Colonic mucosa (tissue), 4 donors: ENCODE measurements around the gene BCAS1. TPM values are rescaled to one million over a fixed set of nuclear protein-coding genes. Genes with fewer than 3 reads are reported as not detected.

Experiments used
- DNase-seq: peaks from one replicate; pipeline ENCODE4 v3.0.0-alpha.2; 2020
- H3K27ac ChIP-seq: fragments of 200-600 bp; one replicate; pipeline ENCODE4 v1.8.0; 2021
- H3K27me3 ChIP-seq: fragments of 200-600 bp; one replicate; pipeline ENCODE4 v1.8.0; 2021
- H3K36me3 ChIP-seq: fragments of 200-600 bp; one replicate; pipeline ENCODE4 v1.8.0; 2021
- H3K4me1 ChIP-seq: fragments of 200-600 bp; one replicate; pipeline ENCODE4 v1.8.0; 2021; ENCODE audit warnings: mild to moderate bottlenecking
- H3K4me3 ChIP-seq: fragments of 200-600 bp; one replicate; pipeline ENCODE4 v1.8.0; 2021
- H3K9ac ChIP-seq, 2 donors: one replicate each; pipeline ENCODE4 v1.7.0; 2013; ENCODE audit warnings: control low read depth in 2 of 2, low read depth in 2 of 2, low read length in 2 of 2
- H3K9me3 ChIP-seq: fragments of 200-600 bp; one replicate; pipeline ENCODE4 v1.8.0; 2021
- intact Hi-C: fragments of 100-400 bp; cut with DNase I; formaldehyde crosslinking; loops from one replicate; pipeline ENCODE4 v1.14.1; 2022
- total RNA-seq, 2 donors: library from RNA; stranded (reverse); fragmentation: NEBNext Ultra II Directional in 1 of 2; extraction: Animal tissue kit (Norgen Biotek cat#: 25700) in 1 of 2; gene quantifications; one replicate each; pipeline ENCODE4 v1.2.1, GENCODE V29; 2021
- TF ChIP-seq, protein P1 (sequence below): fragments of 200-600 bp; IDR thresholded peaks from one replicate; pipeline ENCODE4 v1.8.0; 2022; ENCODE audit warnings: antibody characterized with exemption, mild to moderate bottlenecking
- donor health status: healthy.
- donor health status: DM: no; HTN: no; CAD: no.
- donor health status: DM: no; HTN: no; CAD: no.

BCAS1 gene
- total RNA-seq, 2 donors from 2014 or later: 67.9 to 154 TPM

DNA sequence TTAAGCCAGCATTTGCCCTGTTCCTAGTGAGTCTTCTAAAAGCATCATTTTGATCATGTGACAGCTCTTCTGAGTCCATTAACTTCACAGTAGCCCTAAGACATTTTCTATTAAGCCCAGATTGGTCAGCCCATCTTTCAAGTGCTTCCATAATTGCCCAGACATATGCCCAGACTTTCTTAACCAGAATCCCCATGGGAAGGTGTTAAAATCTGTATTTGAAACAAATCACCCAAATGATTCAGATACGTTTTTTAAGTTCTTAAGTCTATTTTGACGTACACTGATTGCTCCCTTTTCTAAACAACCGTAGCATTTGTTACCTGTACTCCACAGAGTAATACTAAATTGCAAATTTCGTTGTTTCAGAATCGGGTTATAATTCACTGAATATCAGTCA, 89.3 kb downstream of the BCAS1 start:
- H3K9ac ChIP-seq: no peak overlapping the region
- H3K4me3 ChIP-seq: no peak overlapping the region
- TF ChIP-seq, protein P1, sequence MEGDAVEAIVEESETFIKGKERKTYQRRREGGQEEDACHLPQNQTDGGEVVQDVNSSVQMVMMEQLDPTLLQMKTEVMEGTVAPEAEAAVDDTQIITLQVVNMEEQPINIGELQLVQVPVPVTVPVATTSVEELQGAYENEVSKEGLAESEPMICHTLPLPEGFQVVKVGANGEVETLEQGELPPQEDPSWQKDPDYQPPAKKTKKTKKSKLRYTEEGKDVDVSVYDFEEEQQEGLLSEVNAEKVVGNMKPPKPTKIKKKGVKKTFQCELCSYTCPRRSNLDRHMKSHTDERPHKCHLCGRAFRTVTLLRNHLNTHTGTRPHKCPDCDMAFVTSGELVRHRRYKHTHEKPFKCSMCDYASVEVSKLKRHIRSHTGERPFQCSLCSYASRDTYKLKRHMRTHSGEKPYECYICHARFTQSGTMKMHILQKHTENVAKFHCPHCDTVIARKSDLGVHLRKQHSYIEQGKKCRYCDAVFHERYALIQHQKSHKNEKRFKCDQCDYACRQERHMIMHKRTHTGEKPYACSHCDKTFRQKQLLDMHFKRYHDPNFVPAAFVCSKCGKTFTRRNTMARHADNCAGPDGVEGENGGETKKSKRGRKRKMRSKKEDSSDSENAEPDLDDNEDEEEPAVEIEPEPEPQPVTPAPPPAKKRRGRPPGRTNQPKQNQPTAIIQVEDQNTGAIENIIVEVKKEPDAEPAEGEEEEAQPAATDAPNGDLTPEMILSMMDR: no peak
- no peak overlapping the region for H3K27ac ChIP-seq
- H3K9me3 ChIP-seq: no peaks in the 10 kb centered on the region
- H3K27me3 ChIP-seq: no peaks in the 10 kb centered on the region
- H3K36me3 ChIP-seq: no peaks in the 10 kb centered on the region
- no peaks in the 10 kb centered on the region for H3K4me1 ChIP-seq
- intact Hi-C loops: no loop called here
- DNase-seq: no peak

DNA sequence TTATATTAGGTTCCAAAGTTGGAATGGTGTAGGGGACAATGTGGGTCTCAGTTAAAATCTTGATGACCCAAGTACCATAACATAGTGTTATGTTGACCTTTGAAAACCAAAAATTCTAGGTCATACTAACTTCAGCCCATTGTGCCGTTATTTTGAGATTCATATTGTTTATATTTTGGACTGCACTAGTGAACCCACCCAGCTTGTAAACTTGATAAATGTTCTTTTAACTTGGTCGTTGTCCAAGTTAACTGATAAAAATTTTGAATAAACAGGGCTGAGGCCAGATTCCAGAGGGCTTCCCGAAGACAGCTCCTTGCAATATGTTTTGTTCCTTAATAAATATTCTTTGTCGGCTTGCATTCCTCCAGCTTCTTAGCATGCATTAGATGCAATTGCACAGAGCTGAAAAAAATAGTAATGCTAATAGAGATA, 90.3 kb downstream of the BCAS1 start:
- H3K36me3 ChIP-seq: no peaks in the 10 kb centered on the region
- intact Hi-C loops: no loop called here
- H3K9me3 ChIP-seq: no peaks in the 10 kb centered on the region
- no peak overlapping the region for H3K27ac ChIP-seq
- TF ChIP-seq, protein P1: no peak
- no peaks in the 10 kb centered on the region for H3K4me1 ChIP-seq
- DNase-seq: no peak
- no peak overlapping the region for H3K9ac ChIP-seq
- no peaks in the 10 kb centered on the region for H3K27me3 ChIP-seq
- H3K4me3 ChIP-seq: no peak overlapping the region

DNA sequence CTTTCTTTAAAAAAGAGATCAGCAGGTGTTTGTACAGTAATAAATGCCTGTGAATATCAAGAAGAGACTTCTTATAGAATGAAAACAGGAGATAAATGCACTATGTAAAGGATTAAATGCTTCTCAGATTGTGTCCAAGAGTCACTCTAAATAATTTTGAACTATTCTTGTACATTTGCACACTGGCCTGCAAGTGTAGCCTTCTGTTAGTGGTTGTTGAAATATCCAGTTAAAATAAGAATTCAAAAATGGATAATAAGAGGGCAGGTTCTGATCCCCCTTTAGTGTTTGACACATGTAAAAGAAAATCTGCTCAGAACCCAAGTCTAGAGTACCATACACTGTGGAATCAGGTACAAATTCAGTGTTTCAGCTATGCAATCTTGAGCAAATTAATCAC, 91.9 kb downstream of the BCAS1 start:
- Histone ChIP-seq H3K9me3 (no peaks in the 10 kb centered on the region), H3K4me3 (no peak overlapping the region), H3K36me3 (no peaks in the 10 kb centered on the region), H3K27ac (no peak overlapping the region), H3K4me1 (no peaks in the 10 kb centered on the region), H3K27me3 (no peaks in the 10 kb centered on the region), H3K9ac (no peak overlapping the region)
- intact Hi-C loops: no loop called here
- TF ChIP-seq, protein P1: no peak
- no peak for DNase-seq

DNA sequence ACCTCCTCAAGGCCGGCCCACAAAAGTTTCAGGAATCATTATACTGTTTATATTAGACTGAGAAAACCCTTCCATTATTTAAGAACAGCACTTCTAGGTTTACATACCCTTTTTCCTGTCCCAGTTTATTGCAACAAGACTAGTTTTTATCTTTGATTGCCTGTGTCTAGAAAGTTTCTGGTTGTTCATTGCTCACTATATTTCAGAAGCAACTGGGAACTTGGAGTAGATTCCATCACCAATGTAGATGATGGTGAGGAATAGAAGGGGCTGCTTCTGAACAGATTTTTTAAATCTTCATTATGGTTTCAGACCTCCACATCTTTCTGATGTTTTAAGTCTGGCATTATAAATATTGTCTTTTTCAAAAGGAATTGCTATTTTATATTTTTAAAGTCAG, 93.0 kb downstream of the BCAS1 start:
- no peak overlapping the region for H3K9ac ChIP-seq
- no peaks in the 10 kb centered on the region for H3K9me3 ChIP-seq
- DNase-seq: no peak
- H3K36me3 ChIP-seq: no peaks in the 10 kb centered on the region
- no peaks in the 10 kb centered on the region for H3K4me1 ChIP-seq
- intact Hi-C loops: no loop called here
- TF ChIP-seq, protein P1: no peak
- no peaks in the 10 kb centered on the region for H3K27me3 ChIP-seq
- no peak overlapping the region for H3K27ac ChIP-seq
- H3K4me3 ChIP-seq: no peak overlapping the region

DNA sequence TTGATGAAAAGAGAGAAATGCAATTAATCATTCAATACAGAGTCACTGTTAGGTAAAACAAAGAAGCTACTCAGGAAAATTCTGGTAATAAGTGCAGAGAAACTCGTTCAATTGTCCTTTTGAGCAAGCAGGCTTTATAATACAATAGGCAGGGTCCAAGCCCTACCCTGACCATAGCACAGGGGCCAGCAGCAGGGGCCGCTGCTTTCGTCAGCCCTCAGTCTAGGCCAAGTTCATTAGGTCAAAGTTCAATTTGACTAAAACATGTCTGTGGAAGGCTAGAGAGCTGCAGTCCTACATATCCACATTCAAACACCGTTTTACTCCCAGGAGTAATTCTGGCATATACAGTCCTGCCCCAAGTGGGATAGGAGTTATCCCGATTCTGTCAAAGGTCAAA, 94.6 kb downstream of the BCAS1 start:
- intact Hi-C loops: no loop called here
- no peak overlapping the region for H3K4me3 ChIP-seq
- no peak for DNase-seq
- no peaks in the 10 kb centered on the region for H3K4me1 ChIP-seq
- H3K9me3 ChIP-seq: no peaks in the 10 kb centered on the region
- no peak overlapping the region for H3K27ac ChIP-seq
- TF ChIP-seq, protein P1: no peak
- H3K36me3 ChIP-seq: no peaks in the 10 kb centered on the region
- H3K27me3 ChIP-seq: no peaks in the 10 kb centered on the region
- no peak overlapping the region for H3K9ac ChIP-seq
